Fibroblast of skin of right quadriceps (primary cell): Measurements from ENCODE around the gene DIP2B.

ENCODE experiments used
- DNase-seq: peaks from one replicate; pipeline ENCODE4 v3.0.0-alpha.2; 2013

DIP2B gene

GRCh38 chr12:50686406-50686805 is 181.6 kb downstream of the DIP2B start:
- DNase-seq: no peak

GRCh38 chr12:50686976-50687375 is 182.2 kb downstream of the DIP2B start:
- DNase-seq: no peak

- no peak for DNase-seq
Observed at GRCh38 chr12:50689437-50689836, 184.7 kb downstream of the DIP2B start.

GRCh38 chr12:50690925-50691324 is 186.1 kb downstream of the DIP2B start:
- no peak for DNase-seq

GRCh38 chr12:50695961-50696360 is 191.2 kb downstream of the DIP2B start:
- no peak for DNase-seq

- DNase-seq: no peak
Observed at GRCh38 chr12:50696931-50697330, 192.1 kb downstream of the DIP2B start.

- DNase-seq: no peak
Observed at GRCh38 chr12:50699154-50699553, 194.4 kb downstream of the DIP2B start.

- DNase-seq: no peak
Observed at GRCh38 chr12:50699940-50700339, 195.2 kb downstream of the DIP2B start.

GRCh38 chr12:50706606-50707005 is 201.8 kb downstream of the DIP2B start:
- no peak for DNase-seq

GRCh38 chr12:50707396-50707795 is 202.6 kb downstream of the DIP2B start:
- no peak for DNase-seq

- DNase-seq: peak; percentile 72
Observed at GRCh38 chr12:50708631-50709030, 203.8 kb downstream of the DIP2B start.

- DNase-seq: peak; percentile 12
Observed at GRCh38 chr12:50711121-50711520, 206.3 kb downstream of the DIP2B start.

- no peak for DNase-seq
Observed at GRCh38 chr12:50715174-50715573, 210.4 kb downstream of the DIP2B start.

- no peak for DNase-seq
Observed at GRCh38 chr12:50718760-50719159, 214.0 kb downstream of the DIP2B start.

- no peak for DNase-seq
Observed at GRCh38 chr12:50720085-50720484, 215.3 kb downstream of the DIP2B start.

GRCh38 chr12:50720501-50720900 is 215.7 kb downstream of the DIP2B start:
- DNase-seq: no peak

GRCh38 chr12:50723865-50724264 is 219.1 kb downstream of the DIP2B start:
- no peak for DNase-seq

- DNase-seq: peak; percentile 33
Observed at GRCh38 chr12:50725011-50725942, 220.5 kb downstream of the DIP2B start.

- no peak for DNase-seq
Observed at GRCh38 chr12:50727466-50727865, 222.7 kb downstream of the DIP2B start.

- no peak for DNase-seq
Observed at GRCh38 chr12:50728417-50728816, 223.6 kb downstream of the DIP2B start.

- DNase-seq: no peak
Observed at GRCh38 chr12:50728841-50729240, 224.1 kb downstream of the DIP2B start.

GRCh38 chr12:50732591-50732990 is 227.8 kb downstream of the DIP2B start:
- DNase-seq: peak; percentile 80

- DNase-seq: no peak
Observed at GRCh38 chr12:50733706-50734105, 228.9 kb downstream of the DIP2B start.

GRCh38 chr12:50734409-50735263 is 229.9 kb downstream of the DIP2B start:
- peak; percentile 38 for DNase-seq
